Activated naive CD8-positive, alpha-beta T cell treated with anti-CD3 and anti-CD28 coated beads, Interleukin-2, amount 50 U/mL, for 16 hours (primary cell): ENCODE data around the gene GSS.

Experiments used
- DNase-seq: peaks from one replicate; pipeline ENCODE4 v3.0.0-alpha.2; 2020; ENCODE audit warnings: low read depth, low spot score

The GSS gene

GRCh38 chr20:34993941-34994508, 38.4 kb upstream of the GSS start:
- no peak for DNase-seq

- no peak for DNase-seq
Measured at GRCh38 chr20:34992751-34993417, 37.3 kb upstream of the GSS start.

GRCh38 chr20:34990661-34991214, 35.1 kb upstream of the GSS start:
- no peak for DNase-seq

GRCh38 chr20:34990231-34990630, 34.6 kb upstream of the GSS start:
- no peak for DNase-seq

GRCh38 chr20:34989670-34990069, 34.1 kb upstream of the GSS start:
- no peak for DNase-seq

GRCh38 chr20:34989118-34989517, 33.5 kb upstream of the GSS start:
- DNase-seq, result no peak

- DNase-seq, result no peak
Measured at GRCh38 chr20:34988191-34988540, 32.6 kb upstream of the GSS start.

- no peak for DNase-seq
Measured at GRCh38 chr20:34987288-34988190, 31.9 kb upstream of the GSS start.

- no peak for DNase-seq
Measured at GRCh38 chr20:34986311-34987287, 31.0 kb upstream of the GSS start.

- no peak for DNase-seq
Measured at GRCh38 chr20:34985461-34986310, 30.1 kb upstream of the GSS start.

GRCh38 chr20:34984756-34985261, 29.2 kb upstream of the GSS start:
- DNase-seq, result no peak

GRCh38 chr20:34983995-34984735, 28.6 kb upstream of the GSS start:
- DNase-seq, result no peak

GRCh38 chr20:34983089-34983820, 27.6 kb upstream of the GSS start:
- DNase-seq, result no peak

GRCh38 chr20:34982270-34983088, 26.9 kb upstream of the GSS start:
- DNase-seq, result no peak

GRCh38 chr20:34980543-34981233, 25.1 kb upstream of the GSS start:
- DNase-seq, result no peak

GRCh38 chr20:34979366-34980153, 24.0 kb upstream of the GSS start:
- DNase-seq, result no peak
